Hepatocyte (in vitro differentiated cells): Measurements from ENCODE around the gene FERMT2. TPM values are rescaled to one million over a fixed set of nuclear protein-coding genes. Genes with fewer than 3 reads are reported as not detected.

Experiments used
- DNase-seq: peaks from one replicate; pipeline ENCODE4 v3.0.0-alpha.2; 2016; ENCODE audit warnings: low spot score
- H2AFZ ChIP-seq: fragments of 200-600 bp; sonication (generic); 2 replicates; pipeline ENCODE4 v1.6.0; 2016; ENCODE audit warnings: antibody characterized with exemption, mild to moderate bottlenecking
- H3K27ac ChIP-seq: fragments of 200-600 bp; sonication (generic); 2 replicates; pipeline ENCODE4 v1.5.1; 2016; ENCODE audit warnings: mild to moderate bottlenecking
- H3K27me3 ChIP-seq: fragments of 200-600 bp; sonication (generic); 2 replicates; pipeline ENCODE4 v1.6.1; 2016
- H3K36me3 ChIP-seq: fragments of 200-600 bp; sonication (generic); replicated peaks from 2 replicates; pipeline ENCODE4 v1.5.1; 2016; ENCODE audit warnings: low read depth; ENCODE audit not compliant: insufficient read depth
- H3K4me1 ChIP-seq: fragments of 200-600 bp; sonication (generic); 2 replicates; pipeline ENCODE4 v1.5.1; 2016; ENCODE audit warnings: mild to moderate bottlenecking, moderate library complexity; ENCODE audit not compliant: insufficient read depth
- H3K4me2 ChIP-seq: fragments of 200-600 bp; sonication (generic); 2 replicates; pipeline ENCODE4 v1.6.0; 2016
- H3K4me3 ChIP-seq: fragments of 200-600 bp; sonication (generic); 2 replicates; pipeline ENCODE4 v1.5.1; 2016; ENCODE audit warnings: mild to moderate bottlenecking
- H3K79me2 ChIP-seq: fragments of 200-600 bp; sonication (generic); 2 replicates; pipeline ENCODE4 v1.6.0; 2017; ENCODE audit warnings: mild to moderate bottlenecking
- H3K9me2 ChIP-seq: fragments of 200-600 bp; sonication (generic); replicated peaks from 2 replicates; pipeline ENCODE4 v1.6.0; 2017; ENCODE audit warnings: mild to moderate bottlenecking; ENCODE audit not compliant: insufficient read depth
- H3K9me3 ChIP-seq: fragments of 200-600 bp; sonication (generic); 2 replicates; pipeline ENCODE4 v1.5.1; 2016; ENCODE audit warnings: low read depth, mild to moderate bottlenecking
- H4K20me1 ChIP-seq: fragments of 200-600 bp; sonication (generic); 2 replicates; pipeline ENCODE4 v1.6.0; 2016; ENCODE audit warnings: mild to moderate bottlenecking; ENCODE audit not compliant: insufficient read depth, poor library complexity, severe bottlenecking
- CTCF ChIP-seq: fragments of 200-600 bp; sonication (generic); IDR thresholded peaks from 2 replicates; pipeline ENCODE4 v1.5.1; 2016; ENCODE audit warnings: antibody characterized with exemption, mild to moderate bottlenecking; ENCODE audit not compliant: poor library complexity
- EZH2 ChIP-seq: fragments of 200-600 bp; sonication (generic); IDR thresholded peaks from 2 replicates; pipeline ENCODE4 v1.6.1; 2016; ENCODE audit warnings: antibody characterized with exemption, mild to moderate bottlenecking, borderline replicate concordance
- EZH2phosphoT487 ChIP-seq: fragments of 200-600 bp; sonication (generic); IDR thresholded peaks from one replicate; pipeline ENCODE4 v1.6.1; 2018; ENCODE audit warnings: antibody characterized with exemption, mild to moderate bottlenecking, low read depth, moderate library complexity; ENCODE audit not compliant: unreplicated experiment, severe bottlenecking
- WGBS: methylation state at CpG from one replicate; pipeline ENCODE4 v1.1.6; 2016; ENCODE audit warnings: low lambda C conversion rate; ENCODE audit errors: missing lambda C conversion rate; 5-methylcytosine and 5-hydroxymethylcytosine counted together
- polyA plus RNA-seq: library from polyadenylated mRNA; unstranded; fragments of >200 nt; fragmentation: Nextera tagmentation; extraction: Ambion mirVana; gene quantifications from 2 replicates; pipeline ENCODE4 v1.2.1, GENCODE V29; 2016
- total RNA-seq: library from RNA; depleted of rRNA; stranded (reverse); fragments of >200 nt; gene quantifications from 2 replicates; pipeline ENCODE4 v1.2.3, GENCODE V29; 2014

Gene FERMT2
- total and polyA plus RNA-seq, 2 experiments from 2014 or later = 38.6 to 95.4 TPM

- Histone ChIP-seq H3K27me3 (no peaks in the 10 kb centered on the region), H3K36me3 (no peaks in the 10 kb centered on the region), H3K9me2 (no peaks in the 10 kb centered on the region), H3K79me2 (peaks cover 92% of the 10 kb centered on the region), H3K4me2 (no peak overlapping the region), H3K27ac (no peak overlapping the region), H4K20me1 (peaks cover 40% of the 10 kb centered on the region), H3K9me3 (no peaks in the 10 kb centered on the region), H3K4me1 (no peaks in the 10 kb centered on the region), H2AFZ (no peak overlapping the region), H3K4me3 (no peak overlapping the region)
- WGBS = 84% methylated on average over 3 of the region's 3 CpGs
- no peak for DNase-seq
- TF ChIP-seq CTCF = no peak
- TF ChIP-seq EZH2 = no peak
- TF ChIP-seq EZH2phosphoT487 = no peak
Observed at GRCh38 chr14:52935833-52936232, 15.0 kb downstream of the FERMT2 start.

- Histone ChIP-seq H4K20me1 (peaks cover 40% of the 10 kb centered on the region), H3K36me3 (no peaks in the 10 kb centered on the region), H3K27ac (no peak overlapping the region), H3K4me3 (no peak overlapping the region), H3K27me3 (no peaks in the 10 kb centered on the region), H3K79me2 (peaks cover 94% of the 10 kb centered on the region), H3K4me2 (no peak overlapping the region), H3K9me2 (no peaks in the 10 kb centered on the region), H3K4me1 (no peaks in the 10 kb centered on the region), H3K9me3 (no peaks in the 10 kb centered on the region), H2AFZ (no peak overlapping the region)
- TF ChIP-seq CTCF (no peak), EZH2 (no peak), EZH2phosphoT487 (no peak)
- WGBS = 63% methylated on average over 2 of the region's 2 CpGs
- DNase-seq = no peak
Observed at GRCh38 chr14:52934762-52935161, 16.1 kb downstream of the FERMT2 start.

GRCh38 chr14:52929192-52929807, 21.6 kb downstream of the FERMT2 start:
- TF ChIP-seq EZH2 (no peak), CTCF (no peak), EZH2phosphoT487 (no peak)
- no peak for DNase-seq
- no peak overlapping the region for H3K4me3 ChIP-seq
- H2AFZ ChIP-seq = no peak overlapping the region
- H3K27me3 ChIP-seq = no peaks in the 10 kb centered on the region
- H3K9me2 ChIP-seq = no peaks in the 10 kb centered on the region
- peaks cover 58% of the 10 kb centered on the region for H4K20me1 ChIP-seq
- peaks cover 84% of the 10 kb centered on the region for H3K79me2 ChIP-seq
- H3K36me3 ChIP-seq = no peaks in the 10 kb centered on the region
- peaks cover 10% of the 10 kb centered on the region for H3K4me1 ChIP-seq
- no peaks in the 10 kb centered on the region for H3K9me3 ChIP-seq
- no peak overlapping the region for H3K27ac ChIP-seq
- H3K4me2 ChIP-seq = no peak overlapping the region
- WGBS = 98% methylated on average over 4 of the region's 4 CpGs

DNA sequence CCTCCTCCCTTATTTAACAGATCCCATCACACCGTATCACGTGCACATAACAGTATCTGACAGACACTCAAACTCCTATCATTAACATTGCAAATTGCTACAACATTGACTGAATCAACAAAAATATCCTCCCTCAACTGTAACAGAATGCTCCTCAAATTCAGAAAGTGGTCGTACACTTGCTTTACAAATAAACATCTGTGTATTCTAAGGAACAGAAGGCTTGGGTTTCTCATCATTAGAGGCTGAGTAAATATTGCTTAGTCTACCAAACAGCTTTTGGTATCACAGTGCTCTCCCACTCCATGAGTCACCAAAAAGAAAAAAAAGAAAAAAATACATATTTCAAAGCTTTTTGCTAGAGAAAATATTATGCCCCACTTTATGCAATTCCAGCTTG, 23.9 kb downstream of the FERMT2 start:
- no peak for DNase-seq
- H3K27me3 ChIP-seq = no peaks in the 10 kb centered on the region
- H3K36me3 ChIP-seq = no peaks in the 10 kb centered on the region
- H3K9me3 ChIP-seq = no peaks in the 10 kb centered on the region
- no peak for TF ChIP-seq EZH2
- no peak for TF ChIP-seq EZH2phosphoT487
- no peak for TF ChIP-seq CTCF
- H4K20me1 ChIP-seq = peaks cover 63% of the 10 kb centered on the region
- peaks cover 10% of the 10 kb centered on the region for H3K4me1 ChIP-seq
- peaks cover 84% of the 10 kb centered on the region for H3K79me2 ChIP-seq
- 55% methylated on average over 3 of the region's 3 CpGs for WGBS
- no peak overlapping the region for H3K27ac ChIP-seq
- H3K4me3 ChIP-seq = no peak overlapping the region
- H3K4me2 ChIP-seq = no peak overlapping the region
- no peaks in the 10 kb centered on the region for H3K9me2 ChIP-seq
- no peak overlapping the region for H2AFZ ChIP-seq
